Inflammatory macrophage treated with lipopolysaccharide for 1 hour (primary cell): ENCODE measurements around the gene NTN3.
A peak's percentile ranks its signal among the peaks of the same experiment; 100 is the strongest.
"Not testable (repeated sequence)": the region's sequence is repeated elsewhere in the genome, so short reads cannot be mapped to it uniquely, and the experiment has no call there.

Experiments
- DNase-seq, 2 donors: peaks; one replicate each; pipeline ENCODE4 v3.0.0-alpha.2; 2020 to 2022

Gene NTN3

DNA sequence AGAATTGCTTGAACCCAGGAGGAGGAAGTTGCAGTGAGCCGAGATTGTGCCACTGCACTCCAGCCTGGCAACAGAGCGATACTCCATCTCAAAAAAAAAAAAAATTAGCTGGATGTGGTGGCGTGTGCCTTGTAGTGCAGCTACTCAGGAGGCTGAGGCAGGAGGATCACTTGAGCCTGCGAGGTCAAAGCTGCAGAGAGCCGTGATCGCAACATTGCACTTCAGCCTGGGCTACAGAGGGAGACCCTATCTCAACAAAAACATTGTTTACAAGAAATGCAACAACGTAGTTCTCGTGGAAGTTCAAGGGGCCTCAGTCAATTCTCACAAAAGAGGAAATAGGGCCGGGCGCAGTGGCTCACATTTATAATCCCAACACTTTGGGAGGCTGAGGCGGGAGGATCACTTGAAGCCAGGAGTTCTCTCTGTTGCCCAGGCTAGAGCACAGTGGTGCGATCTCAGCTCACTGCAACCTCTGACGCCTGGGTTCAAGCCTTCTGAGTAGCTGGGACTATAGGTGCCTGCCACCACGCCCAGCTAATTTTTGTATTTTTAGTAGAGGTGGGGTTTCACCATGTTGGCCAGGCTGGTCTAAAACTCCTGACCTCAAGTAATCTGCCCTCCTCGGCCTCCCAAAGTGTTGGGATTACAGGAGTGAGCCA lies 29.8 kb upstream of the NTN3 start:
- DNase-seq: not testable (repeated sequence)

DNA sequence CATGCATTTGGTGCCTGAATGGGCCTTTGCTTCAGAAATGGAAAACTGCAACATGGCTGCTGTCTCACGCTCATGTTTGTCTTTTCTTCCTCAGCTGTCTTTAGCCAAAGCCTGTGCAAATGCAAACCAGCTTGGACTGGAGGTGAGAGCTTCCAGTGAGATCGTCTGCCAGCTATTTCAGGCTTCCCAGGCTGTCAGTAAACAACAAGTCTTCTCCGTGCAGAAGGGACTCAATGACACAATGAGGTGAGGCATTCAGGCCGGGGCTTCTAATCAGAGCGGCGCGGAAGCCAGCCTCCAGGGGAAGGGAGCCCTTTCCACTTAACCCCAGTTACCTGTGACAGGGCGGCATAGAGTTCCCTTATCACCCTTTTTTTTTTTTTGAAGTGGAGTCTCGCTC lies 27.5 kb upstream of the NTN3 start:
- DNase-seq: no peak

DNA sequence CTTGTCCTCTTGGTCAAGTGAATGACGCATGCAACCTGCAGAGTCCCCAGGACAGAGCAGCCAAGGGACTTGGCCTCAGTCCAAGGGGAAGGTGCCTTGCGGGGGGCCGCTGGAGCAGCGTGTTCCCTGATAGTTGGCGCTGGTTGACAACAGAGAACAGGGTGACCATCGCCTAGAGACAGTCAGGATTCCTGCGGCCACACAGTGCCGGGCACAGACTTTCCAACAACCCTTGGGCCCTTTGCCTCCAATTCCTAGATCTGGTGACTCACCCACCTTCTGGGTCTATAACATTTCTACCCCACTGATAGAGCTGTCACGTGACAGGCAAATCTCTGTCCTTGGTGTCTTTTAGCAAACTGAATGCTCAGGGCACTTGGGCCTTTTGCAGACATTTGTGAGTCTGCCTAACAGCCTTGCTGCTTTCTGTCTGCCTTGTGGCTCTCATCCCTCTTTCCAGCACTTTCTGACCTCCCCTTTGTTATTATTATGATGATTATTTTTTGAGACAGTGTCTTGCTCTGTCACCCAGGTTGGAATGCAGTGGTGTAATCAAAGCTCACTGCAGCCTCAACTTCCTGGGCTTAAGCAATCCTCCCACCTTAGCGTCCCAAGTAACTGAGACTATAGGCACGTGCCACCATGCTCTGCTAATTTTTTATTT lies 23.0 kb upstream of the NTN3 start:
- DNase-seq: no peak

DNA sequence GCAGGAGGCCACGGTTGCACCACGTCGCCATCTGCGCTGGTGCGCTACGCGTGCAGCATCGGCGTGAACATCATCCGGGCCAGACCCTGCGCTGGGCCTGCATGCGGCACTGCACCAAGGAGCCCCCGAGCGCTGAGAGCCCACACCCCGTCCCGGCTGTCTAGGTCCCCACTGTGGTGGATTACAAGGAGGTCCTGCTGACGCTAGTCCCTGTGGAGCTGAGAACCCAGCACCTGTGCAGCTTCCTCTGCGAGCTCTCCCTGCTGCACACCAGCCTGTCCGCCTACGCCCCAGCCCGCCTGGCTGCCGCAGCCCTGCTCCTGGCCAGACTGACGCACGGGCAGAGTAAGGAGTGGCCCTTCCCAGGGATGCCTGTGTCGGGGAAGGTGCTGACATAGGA lies 22.0 kb upstream of the NTN3 start:
- DNase-seq: no peak

DNA sequence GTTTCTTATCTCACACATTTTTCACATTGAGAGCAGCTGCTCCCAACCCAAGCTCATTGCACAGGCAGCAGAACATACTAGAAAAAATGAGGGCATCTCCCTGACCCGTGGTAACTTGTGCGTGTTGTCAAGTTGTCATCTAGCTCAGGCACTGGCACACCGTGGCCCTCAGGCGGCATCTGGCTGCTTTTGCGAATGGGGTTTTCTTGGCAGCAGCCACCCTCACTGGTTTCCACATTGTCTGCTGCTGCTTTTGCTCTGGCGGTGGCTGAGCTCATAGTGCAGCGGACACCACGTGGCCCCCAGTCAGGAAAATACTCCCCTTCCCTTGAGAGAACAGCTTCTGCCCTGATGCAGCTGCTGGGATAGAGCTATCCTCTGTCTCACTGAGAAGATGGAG lies 20.6 kb upstream of the NTN3 start:
- DNase-seq: no peak

DNA sequence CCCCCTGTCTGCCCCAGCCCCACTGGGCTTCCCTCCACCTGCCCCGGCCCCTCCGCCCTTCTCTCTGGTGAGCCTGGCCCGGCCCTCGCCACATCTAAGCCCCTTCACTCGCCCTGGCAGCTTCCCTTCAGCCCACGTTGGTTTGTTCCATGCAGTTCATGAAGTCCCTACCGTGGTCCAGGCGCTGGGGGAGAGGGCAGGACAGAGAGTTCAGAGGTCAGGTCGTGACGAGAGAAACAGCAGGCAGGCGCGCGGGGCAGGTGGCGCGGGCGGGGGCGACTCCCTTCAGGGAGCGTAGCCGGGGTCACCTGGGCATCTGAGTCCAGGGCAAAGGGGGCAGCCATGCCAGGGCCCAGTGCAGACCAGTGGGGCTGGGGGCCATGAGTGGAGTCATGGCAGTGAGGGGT lies 20.1 kb upstream of the NTN3 start:
- no peak for DNase-seq

DNA sequence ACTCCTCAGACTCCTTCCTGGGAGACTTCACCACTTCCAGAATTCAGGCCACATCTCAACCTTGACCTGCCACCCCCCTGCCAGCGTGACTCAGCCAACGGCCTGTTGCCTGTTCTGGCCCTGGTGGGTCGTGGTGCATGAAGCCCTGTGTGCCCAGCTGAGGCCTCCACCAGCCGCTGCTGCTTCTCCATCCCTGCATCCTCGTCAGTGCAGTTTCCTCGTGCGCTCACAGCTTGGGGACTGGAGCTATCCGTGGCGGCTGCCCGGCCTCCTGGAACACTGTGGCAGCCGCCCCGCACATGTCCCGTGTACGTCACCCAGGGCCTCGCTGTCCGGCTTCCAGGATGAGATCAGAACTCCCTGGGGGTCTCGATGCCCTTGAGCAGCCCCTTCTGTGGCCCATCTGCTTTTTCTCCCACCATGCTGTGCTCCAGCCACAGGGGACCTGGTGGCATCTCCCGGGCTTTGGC lies 19.2 kb upstream of the NTN3 start:
- DNase-seq: no peak

DNA sequence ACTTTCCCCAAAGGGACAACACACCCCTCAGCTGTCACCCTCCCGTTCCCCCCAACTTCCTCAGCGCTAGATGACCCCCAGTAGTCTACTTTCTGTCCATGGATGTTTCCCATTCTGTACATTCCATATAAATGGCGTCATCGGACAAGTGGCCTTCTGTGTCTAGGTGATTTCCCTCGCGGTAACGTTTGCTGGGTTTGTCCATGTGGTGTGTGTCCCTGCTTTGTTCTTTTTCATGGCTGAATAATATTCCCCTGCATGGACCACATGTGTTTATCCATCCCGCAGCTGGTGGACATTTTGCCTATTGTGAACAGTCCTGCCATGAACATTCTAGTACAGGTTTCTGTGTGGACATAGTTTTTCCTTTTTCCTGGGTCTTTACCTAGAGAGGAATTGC lies 18.4 kb upstream of the NTN3 start:
- DNase-seq: no peak

DNA sequence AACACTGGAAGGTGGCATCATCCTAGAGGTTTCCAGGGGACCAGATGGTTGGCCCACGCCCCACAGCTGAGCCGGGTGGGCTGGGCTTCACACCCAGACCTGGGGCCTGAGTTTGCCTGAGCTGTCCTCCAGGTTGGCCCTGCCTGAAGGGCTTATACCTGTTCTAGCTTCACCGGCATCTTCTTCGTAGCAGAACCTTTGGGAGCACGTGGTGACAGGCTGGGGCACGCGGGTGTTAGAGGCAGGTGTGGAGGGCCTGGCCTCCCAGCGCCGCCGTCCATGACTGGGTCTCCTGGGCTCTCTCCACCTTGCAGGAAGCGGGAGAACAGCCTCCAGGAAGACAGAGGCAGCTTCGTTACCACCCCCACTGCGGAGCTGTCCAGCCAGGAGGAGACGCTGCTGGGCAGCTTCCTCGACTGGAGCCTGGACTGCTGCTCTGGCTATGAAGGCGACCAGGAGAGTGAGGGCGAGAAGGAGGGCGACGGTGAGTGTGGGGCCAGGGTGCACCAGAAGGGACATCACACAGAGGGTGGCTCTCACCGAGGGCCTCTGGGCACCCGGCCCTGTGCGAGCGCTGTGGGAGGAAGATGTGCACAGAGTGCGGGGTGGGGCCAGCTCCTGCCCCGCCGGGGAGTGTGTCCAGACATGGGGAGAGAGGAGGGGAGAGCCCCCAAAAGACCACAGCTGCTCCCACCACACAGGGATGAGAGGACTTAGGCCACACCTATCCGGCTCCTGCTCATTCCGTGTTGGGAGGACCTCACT lies 15.8 kb upstream of the NTN3 start:
- no peak for DNase-seq

DNA sequence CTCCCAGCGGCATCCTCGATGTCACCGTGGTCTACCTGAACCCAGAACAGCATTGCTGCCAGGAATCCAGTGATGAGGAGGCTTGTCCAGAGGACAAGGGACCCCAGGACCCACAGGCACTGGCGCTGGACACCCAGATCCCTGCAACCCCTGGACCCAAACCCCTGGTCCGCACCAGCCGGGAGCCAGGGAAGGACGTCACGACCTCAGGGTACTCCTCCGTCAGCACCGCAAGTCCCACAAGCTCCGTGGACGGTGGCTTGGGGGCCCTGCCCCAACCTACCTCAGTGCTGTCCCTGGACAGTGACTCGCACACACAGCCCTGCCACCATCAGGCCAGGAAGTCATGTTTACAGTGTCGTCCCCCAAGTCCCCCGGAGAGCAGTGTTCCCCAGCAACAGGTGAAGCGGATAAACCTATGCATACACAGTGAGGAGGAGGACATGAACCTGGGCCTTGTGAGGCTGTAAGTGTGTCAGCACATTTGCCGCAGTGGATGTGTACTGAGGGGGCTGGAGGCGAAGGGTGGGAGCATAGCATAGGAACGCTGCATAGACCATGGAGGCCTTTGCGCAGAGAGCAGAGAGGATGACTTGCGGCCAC lies 14.4 kb upstream of the NTN3 start:
- DNase-seq: no peak

DNA sequence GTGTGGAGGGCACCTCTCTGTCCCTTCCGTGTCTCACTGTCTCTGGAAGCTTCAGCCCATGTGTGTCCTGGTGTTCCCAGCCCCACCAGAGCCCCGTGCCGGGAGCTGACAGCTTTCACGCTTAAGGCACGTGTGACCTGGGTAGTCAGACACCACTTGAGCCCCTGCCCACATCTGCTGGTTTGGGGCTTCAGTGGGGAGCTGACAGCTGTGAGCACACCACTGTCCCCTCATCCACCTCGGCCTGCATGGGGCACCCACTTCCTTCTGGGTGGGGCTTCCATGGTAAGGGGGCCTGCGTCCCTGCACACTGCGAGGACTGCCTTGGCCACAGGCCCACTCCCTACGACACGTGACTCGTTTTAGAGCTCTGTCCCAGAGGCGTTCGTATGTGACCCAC lies 13.8 kb upstream of the NTN3 start:
- no peak for DNase-seq

DNA sequence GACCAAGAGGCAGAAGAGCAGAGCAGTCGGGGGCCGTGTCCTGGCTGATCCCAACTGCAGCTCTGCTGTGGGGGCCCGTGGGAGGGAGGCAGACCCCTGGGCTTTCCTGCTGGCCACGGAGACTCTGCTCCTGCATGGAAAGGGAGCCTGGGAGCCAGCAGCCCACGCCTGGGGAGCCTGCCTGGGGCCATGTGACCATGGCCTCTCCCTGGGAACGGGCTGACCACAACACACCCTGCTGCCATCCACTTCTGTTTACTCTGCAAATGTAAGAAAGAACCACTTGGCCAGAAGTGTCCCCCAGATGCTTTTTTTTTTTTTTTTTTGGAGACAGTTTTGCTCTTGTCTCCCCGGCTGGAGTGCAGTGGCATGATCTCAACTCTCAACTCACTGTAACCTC lies 13.2 kb upstream of the NTN3 start:
- DNase-seq: no peak

DNA sequence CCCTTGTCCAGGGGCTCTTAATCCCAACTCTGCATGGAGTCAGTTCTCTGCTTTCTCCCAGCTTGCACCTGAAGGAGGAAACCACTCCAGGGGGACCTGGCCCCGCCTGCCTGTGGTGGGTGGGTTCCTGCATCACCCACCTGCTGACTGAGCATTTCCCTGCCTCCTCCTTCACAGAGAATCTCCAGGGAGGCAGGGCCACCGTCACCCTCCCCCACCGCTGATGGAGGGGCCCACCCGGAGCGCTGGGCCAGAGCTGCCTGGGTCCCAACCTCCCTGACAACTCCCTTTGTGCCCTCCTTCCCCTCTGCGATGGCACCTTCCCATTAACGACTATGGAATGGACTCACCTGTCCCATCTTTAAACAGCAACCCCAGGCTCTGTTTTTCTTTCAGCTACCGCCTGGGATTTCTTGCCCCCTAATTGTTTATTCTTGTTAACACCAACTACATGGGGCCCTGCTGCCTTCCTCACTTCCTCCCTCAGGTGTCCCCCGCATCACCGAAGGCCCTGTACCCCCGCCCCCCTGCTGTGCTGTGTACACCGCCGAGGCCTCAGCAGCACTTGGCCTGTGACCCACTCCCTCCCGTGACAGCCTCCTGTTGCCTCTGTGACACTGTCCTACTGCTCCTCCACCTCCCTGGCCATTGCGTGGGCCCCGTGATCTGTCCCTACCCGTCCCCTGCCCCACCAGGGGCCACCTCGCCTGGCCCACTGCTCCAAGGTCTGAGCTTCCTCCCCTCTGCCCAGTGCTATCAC lies 12.0 kb upstream of the NTN3 start:
- DNase-seq: no peak

DNA sequence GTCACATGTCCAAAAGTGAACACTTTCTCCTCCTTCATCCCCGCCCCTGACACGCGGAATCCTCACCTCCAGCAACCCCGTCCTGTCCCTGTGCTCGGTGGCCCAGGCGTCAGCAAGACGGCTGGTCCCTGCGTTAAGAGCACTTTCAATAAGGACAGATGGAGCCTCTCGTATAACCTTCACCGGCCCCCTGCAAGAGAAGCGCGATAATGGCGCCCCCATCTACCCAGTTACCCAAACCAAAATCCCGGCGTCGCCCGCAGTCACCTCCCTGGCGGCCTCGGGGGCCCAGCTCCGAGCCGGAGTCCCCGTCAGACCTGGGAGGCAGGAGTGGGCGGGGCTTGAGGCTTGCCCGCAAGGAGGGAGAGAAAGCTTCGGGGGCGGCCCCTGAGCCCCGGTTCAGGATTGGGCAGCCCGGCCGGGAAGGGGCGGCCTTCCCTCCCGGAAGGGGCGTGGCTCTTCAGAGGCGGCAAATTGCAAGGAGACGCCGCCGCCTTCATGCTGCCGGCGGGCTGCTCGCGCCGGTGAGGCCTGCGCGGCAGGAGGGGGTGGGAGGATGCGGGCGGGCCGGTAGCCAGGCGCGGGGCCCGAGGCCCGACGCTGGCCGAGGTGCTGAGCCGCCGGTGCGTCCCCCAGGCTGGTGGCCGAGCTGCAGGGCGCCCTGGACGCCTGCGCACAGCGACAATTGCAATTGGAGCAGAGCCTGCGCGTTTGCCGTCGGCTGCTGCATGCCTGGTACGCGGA lies 11.3 kb upstream of the NTN3 start, which contains the start of gene TEDC2:
TEDC2 (plus strand) TSS at position 463 of the 744 bp plus-strand sequence; CDS start at position 499, 36 bp downstream.
- peak; percentile 91 to 96 for DNase-seq

DNA sequence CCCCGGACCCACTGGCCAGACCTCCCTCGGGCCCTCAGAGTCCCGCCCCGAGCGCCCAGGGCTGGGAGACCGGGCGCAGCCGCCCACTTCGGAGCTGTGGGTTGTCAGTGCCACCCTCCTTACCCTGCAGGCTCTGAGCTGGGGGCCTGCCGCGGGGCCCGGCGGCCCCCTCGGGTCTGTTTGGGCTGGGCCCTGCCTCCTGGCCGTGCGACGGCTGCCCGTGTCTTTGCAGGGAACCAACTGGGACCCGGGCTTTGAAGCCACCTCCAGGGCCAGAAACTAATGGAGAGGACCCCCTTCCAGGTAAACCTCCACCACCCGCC lies 10.7 kb upstream of the NTN3 start:
- DNase-seq: no peak

DNA sequence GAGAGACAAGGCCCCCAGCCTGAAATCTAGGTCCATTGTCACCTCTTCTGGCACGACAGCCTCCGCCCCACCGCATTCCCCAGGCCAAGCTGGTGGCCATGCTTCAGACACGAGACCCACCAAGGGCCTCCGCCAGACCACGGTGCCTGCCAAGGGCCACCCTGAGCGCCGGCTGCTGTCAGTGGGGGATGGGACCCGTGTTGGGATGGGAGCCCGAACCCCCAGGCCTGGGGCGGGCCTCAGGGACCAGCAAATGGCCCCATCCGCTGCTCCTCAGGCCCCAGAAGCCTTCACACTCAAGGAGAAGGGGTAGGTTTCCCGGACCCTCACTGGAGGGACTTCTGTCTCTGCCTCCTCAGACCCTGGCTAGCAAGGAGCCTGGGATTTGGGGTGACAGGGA lies 10.2 kb upstream of the NTN3 start:
- no peak for DNase-seq

DNA sequence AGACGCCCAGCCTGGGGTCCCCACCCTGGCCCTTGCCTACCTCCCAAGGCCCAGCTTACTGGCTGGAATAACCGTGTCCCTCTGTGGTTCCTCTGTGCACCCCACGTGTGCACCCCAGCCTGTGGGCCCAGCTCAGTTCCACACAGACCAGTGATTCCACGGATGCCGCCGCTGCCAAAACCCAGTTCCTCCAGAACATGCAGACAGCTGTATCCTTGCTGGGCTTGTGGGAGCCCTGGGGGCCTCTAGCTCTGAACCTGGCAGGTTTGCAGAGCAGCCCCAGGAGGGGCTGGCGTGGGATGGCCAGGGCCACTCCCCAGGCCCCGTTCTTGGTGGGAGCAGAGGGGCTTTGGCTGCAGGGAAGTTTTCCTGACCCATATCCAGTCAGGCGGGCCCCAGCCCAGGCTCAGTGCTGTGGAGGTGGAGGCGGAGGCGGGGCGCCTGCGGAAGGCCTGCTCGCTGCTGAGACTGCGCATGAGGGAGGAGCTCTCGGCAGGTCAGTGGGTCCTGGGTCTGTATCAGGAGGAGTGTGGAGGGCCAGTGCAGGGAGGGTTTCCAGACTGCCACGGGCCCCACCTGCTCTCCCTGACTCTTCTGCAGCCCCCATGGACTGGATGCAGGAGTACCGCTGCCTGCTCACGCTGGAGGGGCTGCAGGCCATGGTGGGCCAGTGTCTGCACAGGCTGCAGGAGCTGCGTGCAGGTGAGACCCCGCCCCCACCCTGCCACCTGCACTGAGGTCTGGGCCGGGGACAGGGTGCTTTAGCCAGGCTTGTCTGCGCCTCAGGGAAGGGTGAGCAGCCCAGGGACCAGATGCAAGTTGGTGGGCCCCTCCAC lies 8.8 kb upstream of the NTN3 start:
- DNase-seq: no peak

DNA sequence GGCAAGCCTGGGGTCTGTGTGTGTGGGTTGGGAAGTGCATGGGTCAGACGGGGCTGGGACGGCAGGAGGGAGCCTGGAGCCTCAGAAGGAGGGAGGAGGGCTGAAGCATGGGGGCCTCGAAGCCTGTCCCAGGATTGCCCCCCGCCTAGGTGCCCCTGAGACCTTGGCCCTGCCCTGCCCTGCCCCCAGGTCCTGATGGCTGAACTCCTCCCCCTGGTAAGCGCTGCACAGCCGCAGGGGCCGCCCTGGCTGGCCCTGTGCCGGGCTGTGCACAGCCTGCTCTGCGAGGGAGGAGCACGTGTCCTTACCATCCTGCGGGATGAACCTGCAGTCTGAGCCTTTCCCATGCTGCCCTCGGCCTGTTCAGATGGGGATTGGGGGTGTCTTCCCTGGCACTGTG lies 6.8 kb upstream of the NTN3 start:
- no peak for DNase-seq

DNA sequence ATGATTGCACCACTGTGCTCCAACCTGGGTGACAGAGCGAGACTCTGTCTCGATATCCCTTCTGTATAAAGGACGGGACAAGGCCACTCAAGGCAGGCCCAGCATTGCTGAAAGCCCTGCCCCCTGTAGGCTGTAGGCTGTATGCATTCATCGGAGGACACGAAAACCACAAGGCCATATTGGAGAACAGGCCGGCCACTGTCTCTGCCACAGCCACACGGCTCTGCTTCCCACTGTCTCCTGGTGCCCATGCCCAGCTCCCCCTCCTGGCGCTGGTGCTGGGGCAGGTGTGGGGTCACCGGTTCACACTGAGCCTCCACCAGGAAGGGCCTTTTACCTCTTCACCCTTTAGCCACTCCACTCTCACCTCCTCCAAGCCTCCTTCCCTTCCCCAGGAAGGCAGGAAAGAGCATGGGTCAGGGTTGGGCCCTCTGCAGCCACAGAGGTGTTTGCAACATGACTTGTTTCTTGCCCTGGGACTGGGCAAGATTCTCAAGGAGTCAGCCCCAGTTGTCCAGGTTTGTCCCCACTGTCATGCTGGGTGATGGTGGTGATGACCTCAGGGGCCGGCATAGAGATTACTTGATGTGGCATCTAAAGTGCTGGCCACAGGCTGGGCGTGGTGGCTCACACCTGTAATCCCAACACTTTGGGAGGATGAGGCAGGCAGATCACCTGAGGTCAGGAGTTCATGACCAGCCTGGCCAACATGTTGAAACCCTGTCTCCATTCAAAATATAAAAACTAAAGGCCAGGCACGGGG lies 5.3 kb upstream of the NTN3 start:
- peak in 1 of 2 donors; percentile 16 for DNase-seq
